Cerebellar nuclear complex (tissue), 1 donor: Measurements from ENCODE around the gene KRT6C.

Experiments
- DNase-seq, 2 experiments: peaks; one replicate each; lab custom pipeline; 2025; lab: John Stamatoyannopoulos, UW

The KRT6C gene

DNA sequence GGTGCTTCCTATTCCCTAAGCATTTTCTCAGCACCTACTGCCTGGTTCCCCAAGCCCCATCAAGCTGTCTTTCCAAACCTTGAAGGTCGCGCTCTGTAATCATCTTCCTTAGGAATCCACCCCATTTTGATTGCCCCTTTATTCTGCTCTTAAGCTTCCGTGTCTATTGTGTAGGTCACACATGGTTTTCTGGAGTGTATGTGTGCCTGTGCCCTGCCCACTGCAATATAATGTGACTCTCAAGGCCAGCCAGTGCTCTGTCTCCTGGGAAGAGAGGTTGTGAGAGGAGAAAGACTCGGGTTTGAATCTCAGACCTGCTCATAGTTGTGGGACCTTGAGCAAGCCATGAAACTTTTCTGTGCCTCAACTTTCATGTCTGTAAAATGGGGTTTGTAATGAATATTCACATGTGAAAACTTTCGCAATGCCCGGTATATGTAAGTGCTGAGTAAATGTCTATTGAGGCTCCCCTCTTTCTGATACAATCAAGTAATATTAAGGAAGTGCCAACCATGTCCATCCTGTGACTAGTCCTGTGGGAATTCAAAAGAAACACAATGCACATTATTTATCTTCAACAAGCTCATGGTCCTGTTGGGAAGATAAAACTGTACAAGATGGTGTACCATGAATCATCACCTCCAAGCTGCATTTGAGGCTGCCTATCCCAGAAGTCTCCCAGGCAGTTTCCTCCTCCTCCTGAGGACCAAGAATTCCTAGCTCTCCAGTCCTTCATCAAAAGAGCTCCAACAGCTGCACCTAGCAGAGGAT, 38.7 kb downstream of the KRT6C start:
- no peak for DNase-seq

GRCh38 chr12:52434081-52434733, 39.4 kb downstream of the KRT6C start, which contains the start of gene KRT75:
Gene KRT75 (minus strand): TSS chr12:52434371. CDS start chr12:52434304, 67 bp downstream.
- DNase-seq: no peak

GRCh38 chr12:52433501-52434080, 40.0 kb downstream of the KRT6C start:
- no peak for DNase-seq

DNA sequence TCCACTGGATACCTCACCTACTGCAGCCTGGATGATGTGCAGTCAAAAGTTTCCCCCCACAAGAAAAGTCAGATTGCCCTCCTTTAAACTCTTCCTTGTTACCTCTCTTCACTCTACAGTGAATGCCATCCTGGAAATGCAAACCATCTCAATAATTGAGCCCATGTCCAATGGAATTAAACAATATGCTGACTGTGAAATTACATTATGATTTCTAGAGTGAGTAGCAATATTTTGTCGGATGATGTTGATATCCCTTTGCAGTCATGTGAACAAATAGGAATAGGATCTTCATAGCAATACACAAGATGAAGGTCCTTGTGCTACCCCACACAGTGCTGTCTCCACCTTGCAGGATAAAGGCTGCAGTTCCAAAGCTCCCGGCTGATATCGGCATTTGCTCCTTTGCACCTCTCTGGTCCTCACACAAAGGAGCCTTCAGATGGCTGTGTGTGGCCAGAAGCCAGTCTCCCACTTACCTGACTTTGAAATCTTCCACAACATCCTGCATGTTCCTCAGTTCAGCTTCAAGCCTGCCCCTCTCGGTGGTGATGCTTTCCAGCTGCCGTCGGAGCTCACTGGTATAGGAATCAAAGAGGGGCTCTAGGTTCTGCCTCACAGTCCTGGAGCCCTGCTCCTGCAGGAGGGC, 40.9 kb downstream of the KRT6C start:
- DNase-seq: no peak

DNA sequence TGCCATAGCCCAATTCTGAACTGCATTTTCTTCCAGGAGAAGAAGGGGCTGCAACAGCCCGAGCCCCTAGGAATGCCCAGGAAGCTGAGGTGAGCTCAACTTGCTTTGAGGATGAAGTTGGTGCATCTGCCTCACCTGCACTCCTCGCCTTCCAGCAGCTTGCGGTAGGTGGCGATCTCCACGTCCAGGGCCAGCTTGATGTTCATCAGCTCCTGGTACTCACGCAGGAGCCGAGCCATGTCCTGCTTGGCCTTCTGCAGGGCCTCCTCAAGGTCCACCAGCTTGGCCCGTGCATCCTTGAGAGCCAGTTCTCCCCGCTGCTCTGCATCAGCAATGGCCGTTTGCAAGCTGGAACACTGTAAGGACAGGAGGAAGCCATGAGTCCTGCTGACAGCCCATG, 45.5 kb downstream of the KRT6C start:
- DNase-seq: no peak

- no peak for DNase-seq
Observed at GRCh38 chr12:52427083-52427482, 46.5 kb downstream of the KRT6C start.

DNA sequence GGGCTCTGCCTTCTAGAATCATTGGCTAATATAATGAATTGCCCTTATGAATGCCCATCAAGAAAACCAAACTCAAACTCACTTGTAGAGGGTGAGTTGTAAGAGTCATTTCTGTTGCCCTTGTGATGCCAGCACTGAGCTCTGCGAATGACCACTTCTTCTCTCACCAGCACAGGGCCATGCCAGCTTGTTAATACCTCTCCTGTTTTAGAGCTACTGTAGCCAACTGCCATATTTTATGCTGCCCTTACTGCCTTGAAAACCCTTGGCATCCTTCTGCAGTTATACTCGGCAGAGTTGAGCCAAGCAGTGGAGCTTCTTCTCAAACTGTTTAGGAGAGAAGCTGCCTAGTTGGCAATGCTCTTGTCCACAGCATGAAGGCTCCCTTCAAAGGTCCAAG, 47.6 kb downstream of the KRT6C start:
- no peak for DNase-seq

DNA sequence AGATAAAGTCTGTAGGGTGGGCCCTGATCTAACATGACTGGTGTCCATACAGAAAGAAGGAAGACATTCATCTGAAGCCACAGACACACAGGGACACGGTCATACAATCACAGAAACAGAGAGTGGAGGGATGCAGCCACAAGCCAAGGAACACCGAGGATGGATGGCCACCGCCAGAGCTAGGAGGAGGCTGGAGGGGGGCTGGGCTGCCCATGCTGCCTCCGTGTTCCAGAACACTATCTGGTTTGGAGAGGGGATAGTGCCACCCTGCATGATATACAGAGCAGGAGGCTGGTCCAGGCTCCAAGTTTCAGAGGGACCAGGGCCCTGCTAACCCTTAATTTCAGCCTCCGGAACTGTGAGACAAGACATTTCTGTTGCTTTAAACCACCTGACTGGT, 48.1 kb downstream of the KRT6C start:
- DNase-seq: no peak

GRCh38 chr12:52423661-52424500, 49.7 kb downstream of the KRT6C start:
- DNase-seq: no peak

DNA sequence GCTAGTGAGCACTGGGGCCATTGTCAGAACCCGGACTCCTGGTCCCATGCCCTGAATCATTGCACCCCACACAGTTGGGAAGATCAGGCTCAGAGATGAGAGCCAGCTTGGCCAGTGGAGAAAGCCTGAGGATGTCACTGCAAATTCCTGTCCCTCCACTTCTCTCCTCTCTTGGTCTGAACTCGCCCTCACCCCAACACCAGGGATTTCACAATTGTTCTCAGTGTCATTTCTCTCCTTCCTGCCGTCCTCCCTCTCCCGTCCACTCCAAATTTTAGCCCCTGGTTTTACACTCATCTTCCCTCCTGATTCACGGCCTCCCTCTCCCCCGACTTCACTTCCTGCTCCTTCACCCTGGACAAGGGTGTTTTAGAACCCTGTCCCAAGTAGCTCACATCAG, 50.6 kb downstream of the KRT6C start:
- no peak for DNase-seq

DNA sequence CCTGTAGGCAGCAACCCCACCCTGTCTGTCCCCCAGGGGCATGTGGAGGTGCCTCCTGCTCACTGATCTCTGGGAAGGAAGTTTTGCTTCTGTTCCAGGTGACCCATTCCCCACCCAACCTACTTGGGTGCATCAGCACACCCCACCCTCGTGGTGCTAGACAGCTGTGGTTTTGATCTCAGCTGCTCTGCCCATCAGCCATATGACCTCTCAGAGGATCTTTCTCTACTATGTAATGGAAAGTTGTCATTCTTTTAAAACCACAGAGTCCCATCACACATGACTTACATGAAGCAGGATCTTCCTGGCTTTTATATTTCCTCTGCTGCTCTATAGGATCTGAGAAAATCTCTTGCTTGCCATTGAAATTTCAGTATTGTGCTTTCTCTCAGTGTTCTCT, 53.9 kb downstream of the KRT6C start:
- no peak for DNase-seq

DNA sequence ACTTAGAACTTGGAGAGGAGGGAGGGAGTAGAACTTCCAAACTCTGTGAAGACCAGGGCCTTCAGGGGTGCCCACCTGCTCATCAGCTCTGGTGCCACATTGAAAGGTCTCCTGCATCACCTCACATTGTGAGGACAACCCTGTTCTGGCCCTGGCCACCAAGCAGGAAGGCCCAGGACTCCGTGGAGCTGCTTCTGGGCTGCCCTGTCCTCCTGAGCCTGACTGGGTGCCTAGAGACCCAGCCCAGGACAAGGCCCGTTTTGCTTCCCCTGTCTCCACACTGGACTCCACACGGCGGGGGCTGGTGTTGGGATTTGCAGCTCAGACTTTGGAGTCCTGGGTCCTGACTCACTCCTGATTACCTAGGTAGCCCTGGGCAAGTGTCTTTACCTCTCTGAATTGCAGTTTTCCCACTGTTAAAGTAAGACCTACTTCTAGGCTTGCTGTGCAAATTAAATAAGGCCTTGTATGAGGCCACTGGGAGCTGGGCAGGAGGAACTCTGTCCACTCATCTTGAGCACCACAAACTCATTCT, 55.0 kb downstream of the KRT6C start:
- DNase-seq: no peak
